Prostate gland (tissue), 2 donors: Measurements from ENCODE around the gene AP1S1.

Source experiments
- POLR2A ChIP-seq: fragments of 450-650 bp; IDR thresholded peaks from one replicate; pipeline ENCODE4 v1.6.1; 2016; ENCODE audit warnings: antibody characterized with exemption, mild to moderate bottlenecking
- POLR2AphosphoS5 ChIP-seq: sonication (generic); formaldehyde crosslinking; IDR thresholded peaks from one replicate; pipeline ENCODE4 v1.6.1; 2017; ENCODE audit warnings: antibody characterized with exemption
- TF ChIP-seq, protein P1 (sequence below), 4 experiments: fragments of 200-600 bp in 2 of 4; fragments of 450-650 bp in 2 of 4; sonication (generic) in 2 of 4; IDR thresholded peaks; 1 replicate in 3 of 4; 2 replicates in 1 of 4; pipeline ENCODE4 v1.5.1; 2016 to 2019; ENCODE audit warnings: antibody characterized with exemption in 4 of 4, mild to moderate bottlenecking in 2 of 4, moderate library complexity in 2 of 4

DNA sequence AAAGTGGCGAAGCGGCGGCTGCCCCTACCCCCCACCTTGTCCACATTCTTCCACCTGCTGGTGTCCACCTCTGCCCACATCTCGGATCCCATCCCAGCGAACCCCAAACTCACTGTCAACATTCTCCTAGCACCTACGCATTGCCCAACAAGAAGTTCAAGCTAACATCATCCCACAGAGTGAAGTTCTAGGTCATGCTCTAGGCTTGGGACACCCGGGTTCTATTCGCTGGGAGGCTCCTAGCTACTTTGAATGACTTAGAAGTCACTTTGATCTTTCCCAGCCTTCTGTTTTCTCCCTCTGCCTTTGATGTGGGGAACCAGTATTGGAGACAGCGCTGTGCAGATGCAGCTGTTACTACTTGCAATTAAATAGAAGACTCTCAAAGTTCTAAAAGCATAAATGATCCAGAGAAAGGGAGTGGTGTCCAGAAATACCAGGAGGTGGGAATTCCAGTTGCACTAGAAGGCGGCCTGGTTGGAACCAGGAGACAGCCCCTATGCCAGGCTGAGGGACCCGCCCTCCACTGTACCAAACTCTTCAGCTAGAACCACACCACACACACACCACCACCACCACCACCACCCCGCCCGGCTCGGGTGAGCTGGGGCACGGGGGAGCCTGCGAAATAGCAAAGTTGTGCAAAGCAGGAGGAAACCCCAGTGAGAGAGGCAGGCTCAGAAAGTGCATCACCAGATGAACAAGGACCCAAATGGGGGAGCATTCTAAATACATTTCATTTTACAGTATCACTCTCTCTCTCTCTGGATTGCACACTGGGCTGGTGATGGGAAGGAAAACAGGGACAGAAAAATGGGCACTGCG is 16.6 kb downstream of the AP1S1 start:
- TF ChIP-seq, protein P1, sequence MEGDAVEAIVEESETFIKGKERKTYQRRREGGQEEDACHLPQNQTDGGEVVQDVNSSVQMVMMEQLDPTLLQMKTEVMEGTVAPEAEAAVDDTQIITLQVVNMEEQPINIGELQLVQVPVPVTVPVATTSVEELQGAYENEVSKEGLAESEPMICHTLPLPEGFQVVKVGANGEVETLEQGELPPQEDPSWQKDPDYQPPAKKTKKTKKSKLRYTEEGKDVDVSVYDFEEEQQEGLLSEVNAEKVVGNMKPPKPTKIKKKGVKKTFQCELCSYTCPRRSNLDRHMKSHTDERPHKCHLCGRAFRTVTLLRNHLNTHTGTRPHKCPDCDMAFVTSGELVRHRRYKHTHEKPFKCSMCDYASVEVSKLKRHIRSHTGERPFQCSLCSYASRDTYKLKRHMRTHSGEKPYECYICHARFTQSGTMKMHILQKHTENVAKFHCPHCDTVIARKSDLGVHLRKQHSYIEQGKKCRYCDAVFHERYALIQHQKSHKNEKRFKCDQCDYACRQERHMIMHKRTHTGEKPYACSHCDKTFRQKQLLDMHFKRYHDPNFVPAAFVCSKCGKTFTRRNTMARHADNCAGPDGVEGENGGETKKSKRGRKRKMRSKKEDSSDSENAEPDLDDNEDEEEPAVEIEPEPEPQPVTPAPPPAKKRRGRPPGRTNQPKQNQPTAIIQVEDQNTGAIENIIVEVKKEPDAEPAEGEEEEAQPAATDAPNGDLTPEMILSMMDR (IDR thresholded peaks at IDR 0.05): no peak
- TF ChIP-seq POLR2AphosphoS5: no peak
- TF ChIP-seq POLR2A: no peak
